Gastroesophageal sphincter (tissue), 3 donors: Measurements from ENCODE around the gene TSFM.

ENCODE experiments used
- CTCF ChIP-seq, 4 experiments: fragments of 200-600 bp in 2 of 4; fragments of 450-650 bp in 2 of 4; sonication (generic) in 1 of 4; IDR thresholded peaks; one replicate each; pipeline ENCODE4 v1.5.1; 2017 to 2019; ENCODE audit warnings: antibody characterized with exemption in 4 of 4, mild to moderate bottlenecking in 2 of 4, moderate library complexity in 2 of 4
- POLR2A ChIP-seq, 2 donors: fragments of 450-650 bp; IDR thresholded peaks; one replicate each; pipeline ENCODE4 v1.6.1; 2017; ENCODE audit warnings: antibody characterized with exemption in 2 of 2, mild to moderate bottlenecking in 2 of 2, moderate library complexity in 1 of 2
- POLR2AphosphoS5 ChIP-seq: sonication (generic); formaldehyde crosslinking; IDR thresholded peaks from one replicate; pipeline ENCODE4 v1.6.1; 2017; ENCODE audit warnings: antibody characterized with exemption

GRCh38 chr12:57765698-57766463 lies 16.7 kb upstream of the TSFM start:
- TF ChIP-seq CTCF (IDR thresholded peaks at IDR 0.05), result no peak
- no peak for TF ChIP-seq POLR2A (IDR thresholded peaks at IDR 0.05)
- no peak for TF ChIP-seq POLR2AphosphoS5
